Measurements from ENCODE around the gene ADPGK.

GRCh38 chr15:72818632-72819031 is 35.1 kb upstream of the ADPGK start:
- TF ChIP-seq CTCF (conservative IDR thresholded peaks at IDR 0.05 in 1 of 2, IDR thresholded peaks at IDR 0.05 in 1 of 2; ENCODE audit: extremely low read depth in 1 of 2, insufficient read depth in 1 of 2, low read depth in 1 of 2, low read length in 2 of 2) (no peak), EZH2 (IDR thresholded peaks at IDR 0.05; ENCODE audit: borderline replicate concordance, low read length) (no peak)

Measured in mammary epithelial cell (primary cell).